Keratinocyte (primary cell): Measurements from ENCODE around the gene C16orf46. TPM values are rescaled to one million over a fixed set of nuclear protein-coding genes. Genes with fewer than 3 reads are reported as not detected.

ENCODE experiments used
- DNase-seq: peaks from one replicate; pipeline ENCODE4 v3.0.0-alpha.2; 2011; ENCODE audit warnings: low read depth, missing footprints, low spot score
- FAIRE-seq: peaks from 2 replicates; lab custom pipeline; 2011; peaks lifted over from hg19 to GRCh38; lab: Jason Lieb, UNC
- H2AFZ ChIP-seq: 2 replicates; pipeline ENCODE4 v1.6.0; 2012; ENCODE audit warnings: low read length, control low read depth, inconsistent platforms; ENCODE audit not compliant: control insufficient read depth
- H3K27ac ChIP-seq: 2 replicates; pipeline ENCODE4 v1.5.1; 2011; ENCODE audit warnings: low read length; ENCODE audit not compliant: control insufficient read depth, insufficient read depth
- H3K27me3 ChIP-seq: 3 replicates; pipeline ENCODE4 v1.6.0; 2011; ENCODE audit warnings: low read length; ENCODE audit not compliant: control insufficient read depth, insufficient read depth; ENCODE audit errors: extremely low read depth
- H3K36me3 ChIP-seq, 2 experiments: 2 replicates in 1 of 2; 3 replicates in 1 of 2; pipeline ENCODE4 v1.5.1; 2011; ENCODE audit warnings: low read length in 2 of 2, mild to moderate bottlenecking in 1 of 2; ENCODE audit not compliant: control insufficient read depth in 2 of 2, insufficient read depth in 2 of 2; ENCODE audit errors: extremely low read depth in 1 of 2
- H3K4me1 ChIP-seq: 3 replicates; pipeline ENCODE4 v1.5.1; 2011; ENCODE audit warnings: low read length; ENCODE audit not compliant: control insufficient read depth, insufficient read depth; ENCODE audit errors: extremely low read depth
- H3K4me2 ChIP-seq: 3 replicates; pipeline ENCODE4 v1.6.0; 2011; ENCODE audit warnings: low read depth, low read length; ENCODE audit not compliant: control insufficient read depth, insufficient read depth; ENCODE audit errors: extremely low read depth
- H3K4me3 ChIP-seq, 3 experiments: fragments of 200-600 bp in 1 of 3; sonication (generic) in 1 of 3; 2 replicates in 2 of 3; 3 replicates in 1 of 3; pipeline ENCODE4 v1.5.1; 2011 to 2016; ENCODE audit warnings: low read length in 3 of 3, mild to moderate bottlenecking in 3 of 3, control low read depth in 2 of 3, inconsistent platforms in 1 of 3, low read depth in 1 of 3, mixed read lengths in 1 of 3, mixed run types in 1 of 3, moderate library complexity in 1 of 3; ENCODE audit not compliant: control insufficient read depth in 2 of 3, insufficient read depth in 2 of 3; ENCODE audit errors: extremely low read depth in 1 of 3
- H3K79me2 ChIP-seq: 2 replicates; pipeline ENCODE4 v1.6.0; 2012; ENCODE audit warnings: low read length; ENCODE audit not compliant: control insufficient read depth, insufficient read depth
- H3K9ac ChIP-seq: 3 replicates; pipeline ENCODE4 v1.6.0; 2011; ENCODE audit warnings: low read length; ENCODE audit not compliant: control insufficient read depth, insufficient read depth; ENCODE audit errors: extremely low read depth
- H3K9me1 ChIP-seq: 3 replicates; pipeline ENCODE4 v1.6.0; 2011; ENCODE audit warnings: low read length; ENCODE audit not compliant: control insufficient read depth, insufficient read depth; ENCODE audit errors: extremely low read depth
- H3K9me3 ChIP-seq: 2 replicates; pipeline ENCODE4 v1.5.1; 2012; ENCODE audit warnings: low read depth, low read length; ENCODE audit not compliant: control insufficient read depth
- H4K20me1 ChIP-seq: 3 replicates; pipeline ENCODE4 v1.6.0; 2011; ENCODE audit warnings: low read length; ENCODE audit not compliant: control insufficient read depth, insufficient read depth; ENCODE audit errors: extremely low read depth
- EZH2 ChIP-seq: IDR thresholded peaks from one replicate; pipeline ENCODE4 v1.6.1; 2012; ENCODE audit warnings: inconsistent platforms, mild to moderate bottlenecking, low read length, moderate library complexity
- dilution Hi-C: fragments of 300-500 bp; cut with MboI; formaldehyde crosslinking; loops from one replicate; pipeline ENCODE4 v1.7.0; 2020; ENCODE audit warnings: low sequenced_read_pairs; ENCODE audit not compliant: extremely low pct_ligation_motif_present
- polyA plus RNA-seq, 5 experiments: library from polyadenylated mRNA; depleted of rRNA in 3 of 5; stranded (reverse) in 3 of 5; stranded (forward) in 1 of 5; unstranded in 1 of 5; fragments of >200 nt; gene quantifications; 1 replicate in 1 of 5; 2 replicates in 3 of 5; 3 replicates in 1 of 5; pipeline versions ENCODE4 v1.2.1 to v1.2.3, GENCODE V29; 2011 to 2012; ENCODE audit warnings: missing spikeins in 2 of 5, low read depth in 1 of 5, low replicate concordance in 1 of 5
- TF ChIP-seq, protein P1 (sequence below), 3 experiments: IDR thresholded peaks in 1 of 3; conservative IDR thresholded peaks in 1 of 3; optimal IDR thresholded peaks in 1 of 3; 2 replicates in 2 of 3; 3 replicates in 1 of 3; pipeline versions ENCODE3 to v1.5.1; 2011; ENCODE audit warnings: low read length in 3 of 3, mild to moderate bottlenecking in 3 of 3, moderate library complexity in 2 of 3, control low read depth in 1 of 3, inconsistent platforms in 1 of 3; ENCODE audit not compliant: insufficient read depth in 2 of 3; ENCODE audit errors: extremely low read depth in 1 of 3

The C16orf46 gene
- polyA plus RNA-seq, 1 donor (not counting 4 experiments of a cell fraction or from before 2014, with no cell fraction given): 0.30 TPM

DNA sequence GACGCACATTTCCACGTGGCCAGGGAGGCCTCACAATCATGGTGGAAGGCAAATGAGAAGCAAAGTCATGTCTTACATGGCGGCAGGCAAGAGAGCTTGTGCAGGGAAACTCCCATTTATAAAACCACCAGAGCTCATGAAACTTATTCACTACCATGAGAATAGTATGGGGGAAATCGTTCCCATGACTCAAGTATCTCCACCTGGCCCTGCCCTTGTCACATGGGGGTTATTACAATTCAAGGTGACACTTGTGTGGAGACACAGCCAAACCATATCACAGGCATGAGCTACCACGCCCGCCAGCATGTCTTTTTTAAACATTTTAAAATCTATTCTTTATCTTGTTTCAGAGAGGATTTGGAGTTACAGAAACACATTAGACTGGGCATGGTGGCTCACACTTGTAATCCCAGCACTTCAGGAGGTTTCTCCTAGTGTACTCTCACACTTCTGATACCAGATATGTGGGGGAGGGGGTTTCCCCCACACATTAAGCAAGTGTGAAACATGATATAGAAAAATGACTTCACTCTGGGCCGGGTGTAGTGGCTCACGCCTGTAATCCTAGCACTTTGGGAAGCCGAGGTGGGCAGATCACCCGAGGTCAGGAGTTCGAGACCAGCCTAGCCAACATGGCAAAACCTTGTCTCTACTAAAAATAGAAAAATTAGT, 47.0 kb downstream of the C16orf46 start:
- FAIRE-seq: no peak
- dilution Hi-C loops: no loop called here
- no peaks in the 10 kb centered on the region for H4K20me1 ChIP-seq
- H3K9me1 ChIP-seq: no peaks in the 10 kb centered on the region
- H3K4me3 ChIP-seq: no peak overlapping the region
- H3K9ac ChIP-seq: no peak overlapping the region
- H3K4me2 ChIP-seq: no peak overlapping the region
- H3K27me3 ChIP-seq: no peaks in the 10 kb centered on the region
- H3K4me1 ChIP-seq: no peaks in the 10 kb centered on the region
- no peak overlapping the region for H2AFZ ChIP-seq
- TF ChIP-seq EZH2: no peak
- TF ChIP-seq, protein P1, sequence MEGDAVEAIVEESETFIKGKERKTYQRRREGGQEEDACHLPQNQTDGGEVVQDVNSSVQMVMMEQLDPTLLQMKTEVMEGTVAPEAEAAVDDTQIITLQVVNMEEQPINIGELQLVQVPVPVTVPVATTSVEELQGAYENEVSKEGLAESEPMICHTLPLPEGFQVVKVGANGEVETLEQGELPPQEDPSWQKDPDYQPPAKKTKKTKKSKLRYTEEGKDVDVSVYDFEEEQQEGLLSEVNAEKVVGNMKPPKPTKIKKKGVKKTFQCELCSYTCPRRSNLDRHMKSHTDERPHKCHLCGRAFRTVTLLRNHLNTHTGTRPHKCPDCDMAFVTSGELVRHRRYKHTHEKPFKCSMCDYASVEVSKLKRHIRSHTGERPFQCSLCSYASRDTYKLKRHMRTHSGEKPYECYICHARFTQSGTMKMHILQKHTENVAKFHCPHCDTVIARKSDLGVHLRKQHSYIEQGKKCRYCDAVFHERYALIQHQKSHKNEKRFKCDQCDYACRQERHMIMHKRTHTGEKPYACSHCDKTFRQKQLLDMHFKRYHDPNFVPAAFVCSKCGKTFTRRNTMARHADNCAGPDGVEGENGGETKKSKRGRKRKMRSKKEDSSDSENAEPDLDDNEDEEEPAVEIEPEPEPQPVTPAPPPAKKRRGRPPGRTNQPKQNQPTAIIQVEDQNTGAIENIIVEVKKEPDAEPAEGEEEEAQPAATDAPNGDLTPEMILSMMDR (optimal IDR thresholded peaks at IDR 0.05 in 1 of 3, IDR thresholded peaks at IDR 0.05 in 1 of 3, conservative IDR thresholded peaks at IDR 0.05 in 1 of 3; ENCODE audit: extremely low read depth in 1 of 3, insufficient read depth in 2 of 3, low read length in 3 of 3): no peak
- DNase-seq: no peak
- no peak overlapping the region for H3K27ac ChIP-seq
- no peaks in the 10 kb centered on the region for H3K9me3 ChIP-seq
- H3K36me3 ChIP-seq: peaks cover 2 to 9% of the 10 kb centered on the region in 2 experiments
- no peaks in the 10 kb centered on the region for H3K79me2 ChIP-seq

DNA sequence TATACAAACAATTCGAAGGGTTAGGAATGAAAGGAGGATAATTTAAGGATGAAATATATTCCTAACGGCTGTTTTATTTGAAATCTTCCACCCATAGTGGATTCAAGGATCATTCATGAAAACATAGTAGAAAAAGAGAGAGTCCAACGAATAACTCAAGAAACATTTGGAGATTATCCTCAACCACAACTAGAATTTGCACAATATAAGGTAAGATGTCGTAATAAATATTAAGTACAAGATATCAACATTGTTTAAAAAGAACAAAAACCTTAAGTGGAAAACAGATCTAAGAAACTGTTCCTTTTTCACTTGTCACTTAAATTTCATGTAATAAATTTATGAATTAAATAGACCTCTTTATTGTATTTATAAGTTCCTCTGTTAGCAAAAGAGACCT, 50.6 kb downstream of the C16orf46 start:
- no peak for TF ChIP-seq EZH2
- TF ChIP-seq, protein P1 (optimal IDR thresholded peaks at IDR 0.05 in 1 of 3, IDR thresholded peaks at IDR 0.05 in 1 of 3, conservative IDR thresholded peaks at IDR 0.05 in 1 of 3; ENCODE audit: extremely low read depth in 1 of 3, insufficient read depth in 2 of 3, low read length in 3 of 3): no peak
- Histone ChIP-seq H3K9me3 (no peaks in the 10 kb centered on the region), H3K4me3 (no peak overlapping the region), H4K20me1 (no peaks in the 10 kb centered on the region), H2AFZ (no peak overlapping the region), H3K4me2 (no peak overlapping the region), H3K36me3 (peaks cover 4 to 27% of the 10 kb centered on the region in 2 experiments), H3K79me2 (no peaks in the 10 kb centered on the region), H3K4me1 (no peaks in the 10 kb centered on the region), H3K27ac (no peak overlapping the region), H3K27me3 (no peaks in the 10 kb centered on the region), H3K9ac (no peak overlapping the region), H3K9me1 (no peaks in the 10 kb centered on the region)
- DNase-seq (no peak), FAIRE-seq (no peak)
- dilution Hi-C loops: no loop called here
